ENCODE data around the gene HS3ST2.
"Not testable (repeated sequence)": the region's sequence is repeated elsewhere in the genome, so short reads cannot be mapped to it uniquely, and the experiment has no call there.

The HS3ST2 gene

GRCh38 chr16:22813223-22813947 lies 577 bp upstream of the HS3ST2 start:
- DNase-seq (ENCODE audit: low read depth in 2 of 2), result peak in 1 of 2 donors; percentile 33

GRCh38 chr16:22814711-22815105 lies 746 bp downstream of the HS3ST2 start:
- DNase-seq (ENCODE audit: low read depth in 2 of 2), result no peak

- DNase-seq (ENCODE audit: low read depth in 2 of 2), result no peak
Measured at GRCh38 chr16:22815863-22816262, 1.9 kb downstream of the HS3ST2 start.

GRCh38 chr16:22816475-22816874 lies 2.5 kb downstream of the HS3ST2 start:
- DNase-seq (ENCODE audit: low read depth in 2 of 2), result no peak

- not testable (repeated sequence) for DNase-seq (ENCODE audit: low read depth in 2 of 2)
Measured at GRCh38 chr16:22818736-22819135, 4.8 kb downstream of the HS3ST2 start.

GRCh38 chr16:22838681-22839080 lies 24.7 kb downstream of the HS3ST2 start:
- no peak for DNase-seq (ENCODE audit: low read depth in 2 of 2)

GRCh38 chr16:22842031-22842430 lies 28.1 kb downstream of the HS3ST2 start:
- not testable (repeated sequence) for DNase-seq (ENCODE audit: low read depth in 2 of 2)

GRCh38 chr16:22843122-22843521 lies 29.2 kb downstream of the HS3ST2 start:
- DNase-seq (ENCODE audit: low read depth in 2 of 2), result no peak

GRCh38 chr16:22843856-22844255 lies 29.9 kb downstream of the HS3ST2 start:
- no peak for DNase-seq (ENCODE audit: low read depth in 2 of 2)

- DNase-seq (ENCODE audit: low read depth in 2 of 2), result no peak
Measured at GRCh38 chr16:22844416-22844815, 30.5 kb downstream of the HS3ST2 start.

GRCh38 chr16:22847100-22847499 lies 33.1 kb downstream of the HS3ST2 start:
- DNase-seq (ENCODE audit: low read depth in 2 of 2), result no peak

- DNase-seq (ENCODE audit: low read depth in 2 of 2), result no peak
Measured at GRCh38 chr16:22847690-22848089, 33.7 kb downstream of the HS3ST2 start.

- no peak for DNase-seq (ENCODE audit: low read depth in 2 of 2)
Measured at GRCh38 chr16:22848451-22848850, 34.5 kb downstream of the HS3ST2 start.

GRCh38 chr16:22849517-22849916 lies 35.6 kb downstream of the HS3ST2 start:
- no peak for DNase-seq (ENCODE audit: low read depth in 2 of 2)

- DNase-seq (ENCODE audit: low read depth in 2 of 2), result no peak
Measured at GRCh38 chr16:22855231-22855630, 41.3 kb downstream of the HS3ST2 start.

- DNase-seq (ENCODE audit: low read depth in 2 of 2), result no peak
Measured at GRCh38 chr16:22857296-22858025, 43.5 kb downstream of the HS3ST2 start.

- no peak for DNase-seq (ENCODE audit: low read depth in 2 of 2)
Measured at GRCh38 chr16:22859925-22860324, 46.0 kb downstream of the HS3ST2 start.

- no peak for DNase-seq (ENCODE audit: low read depth in 2 of 2)
Measured at GRCh38 chr16:22861580-22861979, 47.6 kb downstream of the HS3ST2 start.

GRCh38 chr16:22862046-22862445 lies 48.1 kb downstream of the HS3ST2 start:
- no peak for DNase-seq (ENCODE audit: low read depth in 2 of 2)

- DNase-seq (ENCODE audit: low read depth in 2 of 2), result no peak
Measured at GRCh38 chr16:22864375-22864774, 50.4 kb downstream of the HS3ST2 start.

- no peak for DNase-seq (ENCODE audit: low read depth in 2 of 2)
Measured at GRCh38 chr16:22868593-22869224, 54.7 kb downstream of the HS3ST2 start.

GRCh38 chr16:22871861-22872260 lies 57.9 kb downstream of the HS3ST2 start:
- DNase-seq (ENCODE audit: low read depth in 2 of 2), result no peak

GRCh38 chr16:22874394-22874793 lies 60.4 kb downstream of the HS3ST2 start:
- DNase-seq (ENCODE audit: low read depth in 2 of 2), result no peak
